HG02759 (cell line): ENCODE data around the gene TEKT2.

Experiments
- ATAC-seq: cut with Tn5 transposase; IDR thresholded peaks from one replicate; pipeline ENCODE4 v1.9.1; 2021; ENCODE audit warnings: mild to moderate bottlenecking, moderate library complexity; ENCODE audit not compliant: unreplicated experiment

The TEKT2 gene

DNA sequence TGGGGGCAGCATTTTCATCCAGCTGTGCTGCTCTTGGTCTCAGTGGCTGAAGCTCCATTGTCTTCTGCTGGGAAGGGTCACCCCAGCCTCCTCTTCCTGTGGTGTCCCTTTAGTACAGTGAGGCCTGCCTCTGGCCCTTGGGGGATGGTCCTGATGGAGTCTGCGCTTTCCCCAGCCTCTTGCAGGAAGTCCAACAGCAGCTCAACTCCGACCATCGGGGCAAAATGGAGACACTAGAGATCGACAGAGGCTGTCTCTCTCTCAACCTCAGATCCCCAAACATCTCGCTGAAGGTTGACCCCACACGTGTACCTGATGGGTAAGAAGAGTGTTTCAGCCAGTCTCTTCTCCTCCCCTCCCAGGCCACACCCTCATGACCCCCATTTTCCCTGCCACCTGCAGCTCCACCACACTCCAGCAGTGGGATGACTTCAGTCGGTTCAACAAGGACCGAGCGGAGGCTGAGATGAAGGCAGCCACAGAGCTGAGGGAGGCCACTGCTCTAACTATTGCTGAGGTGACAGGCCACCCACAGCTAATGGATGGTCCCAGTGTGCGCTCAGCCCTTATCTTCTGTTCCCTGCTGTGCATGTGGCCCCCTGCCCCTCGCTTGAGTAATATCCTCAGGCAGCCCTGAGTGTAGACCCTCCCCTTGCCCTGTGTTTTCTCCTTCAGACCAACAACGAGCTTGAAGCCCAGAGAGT lies 2.8 kb downstream of the TEKT2 start:
- ATAC-seq, result no peak

DNA sequence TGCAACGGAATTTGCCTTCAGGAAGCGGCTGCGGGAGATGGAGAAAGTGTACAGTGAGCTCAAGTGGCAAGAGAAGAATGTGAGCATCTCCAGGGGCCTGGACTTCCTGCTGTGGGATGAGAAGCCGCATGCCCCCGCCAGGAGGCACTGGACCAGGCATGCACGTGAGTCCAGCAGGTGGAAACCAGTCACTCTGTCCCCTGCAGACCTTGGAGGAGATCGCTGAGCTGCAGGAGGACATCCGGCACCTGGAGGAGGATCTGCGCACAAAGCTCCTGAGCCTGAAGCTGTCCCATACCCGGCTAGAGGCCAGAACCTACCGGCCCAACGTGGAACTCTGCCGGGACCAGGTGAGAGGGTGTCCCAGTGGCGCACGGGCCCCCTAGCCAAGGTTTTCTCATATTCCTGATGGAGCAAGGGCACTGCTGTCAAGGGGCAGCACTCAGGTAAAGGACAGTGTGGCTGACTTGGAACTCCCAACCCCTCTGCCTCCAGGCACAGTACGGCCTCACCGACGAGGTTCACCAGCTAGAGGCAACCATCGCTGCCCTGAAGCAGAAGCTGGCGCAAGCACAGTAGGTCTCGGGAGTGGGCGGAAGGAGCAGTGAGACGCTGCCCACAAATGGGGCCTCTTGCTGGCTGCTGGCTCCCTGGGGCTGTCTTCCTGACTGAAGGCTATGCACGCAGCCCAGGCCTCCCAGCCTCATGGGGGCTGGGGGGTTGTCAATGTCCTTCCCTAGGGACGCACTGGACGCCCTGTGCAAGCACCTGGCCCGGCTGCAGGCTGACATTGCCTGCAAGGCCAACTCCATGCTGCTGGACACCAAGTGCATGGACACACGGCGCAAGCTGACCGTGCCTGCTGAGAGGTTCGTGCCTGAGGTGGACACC lies 3.6 kb downstream of the TEKT2 start:
- ATAC-seq, result no peak

DNA sequence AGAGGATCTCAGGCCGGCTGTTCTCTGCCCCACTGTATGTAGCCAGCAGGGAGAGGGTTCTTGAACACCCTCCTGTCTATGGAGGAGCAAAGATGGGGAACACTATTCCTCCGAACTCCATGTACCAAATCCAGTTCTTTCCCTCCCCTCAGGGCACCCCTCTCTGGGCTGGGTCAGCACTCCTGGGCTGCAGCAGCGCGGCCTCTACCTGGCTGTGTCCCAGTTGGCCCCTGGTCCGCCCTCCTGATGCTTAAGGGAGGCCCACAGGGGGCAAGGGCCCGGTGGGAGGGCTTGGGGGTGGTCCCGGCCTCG lies 4.3 kb downstream of the TEKT2 start:
- no peak for ATAC-seq

DNA sequence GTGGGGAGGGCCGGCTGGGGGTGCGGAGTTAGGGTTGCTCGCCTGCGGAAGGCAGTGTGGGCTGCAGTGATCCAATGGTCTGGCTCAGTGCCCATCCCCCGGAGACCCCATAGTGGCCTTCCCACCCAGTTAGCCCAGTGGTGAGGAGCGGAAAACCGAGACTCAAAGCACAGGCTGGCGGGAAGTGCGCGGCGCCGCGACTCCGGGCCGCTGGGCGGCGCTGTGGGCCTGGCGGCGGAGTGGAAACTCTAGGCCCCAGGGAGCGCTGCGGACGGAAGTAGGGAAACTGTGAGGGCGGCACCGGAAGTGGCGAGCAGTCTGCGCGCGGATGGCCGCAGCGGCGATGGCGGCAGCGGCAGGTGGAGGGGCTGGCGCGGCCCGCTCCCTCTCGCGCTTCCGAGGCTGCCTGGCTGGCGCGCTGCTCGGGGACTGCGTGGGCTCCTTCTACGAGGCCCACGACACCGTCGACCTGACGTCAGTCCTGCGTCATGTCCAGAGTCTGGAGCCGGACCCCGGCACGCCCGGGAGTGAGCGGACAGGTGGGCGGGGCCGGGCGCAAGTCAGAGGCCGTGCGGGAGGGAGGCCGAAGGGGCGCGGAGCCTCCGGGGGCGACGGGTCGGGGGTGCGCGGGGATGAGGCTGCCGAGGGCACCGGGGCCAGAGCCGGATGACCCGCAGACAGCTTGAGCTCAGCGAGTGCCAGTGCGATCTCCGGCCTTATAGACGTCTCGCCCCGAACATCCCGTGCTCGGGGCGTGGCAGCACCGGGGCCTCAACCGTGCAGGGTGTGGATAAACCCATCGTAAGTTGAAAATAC lies 4.9 kb downstream of the TEKT2 start, which contains the start of gene ADPRS:
TSS of gene ADPRS (plus strand) at position 316 of the 816 bp plus-strand sequence. CDS start at position 329, 13 bp downstream.
- ATAC-seq, result peak; percentile 85

DNA sequence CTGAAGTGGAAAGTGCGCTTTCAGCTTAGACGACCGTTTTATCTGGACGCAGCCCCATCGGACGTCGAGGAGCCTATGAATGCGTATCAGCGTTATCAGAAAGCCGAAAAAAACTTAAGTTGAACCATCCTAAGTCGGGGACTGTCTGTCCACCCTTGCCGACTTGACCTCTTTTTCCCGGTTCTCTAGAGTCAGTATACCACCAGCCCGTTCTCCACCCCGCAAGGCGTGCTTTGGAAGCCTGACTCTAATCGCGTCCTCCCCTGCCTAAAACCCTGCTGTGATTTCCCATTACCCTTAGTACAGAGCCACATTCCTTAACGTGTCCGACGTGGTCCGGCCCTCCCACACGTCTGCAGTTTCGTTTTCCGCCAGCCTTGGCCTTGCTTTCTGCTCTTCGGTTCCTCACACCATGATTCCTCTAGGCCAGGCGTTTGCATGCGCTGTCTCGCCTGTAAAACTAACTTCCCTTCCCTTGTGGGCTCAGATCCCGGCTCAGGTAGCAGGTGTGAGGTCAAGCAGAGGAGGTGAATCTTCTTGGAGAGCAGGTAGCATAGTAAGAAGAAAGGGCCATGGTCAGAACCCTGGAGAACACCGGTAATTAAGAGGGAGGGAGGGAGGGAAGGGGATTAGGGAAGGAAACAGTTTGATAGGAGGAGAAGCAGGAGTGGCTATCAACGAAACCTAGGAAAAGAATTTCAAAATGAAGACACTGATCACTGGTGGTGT lies 5.7 kb downstream of the TEKT2 start:
- no peak for ATAC-seq

DNA sequence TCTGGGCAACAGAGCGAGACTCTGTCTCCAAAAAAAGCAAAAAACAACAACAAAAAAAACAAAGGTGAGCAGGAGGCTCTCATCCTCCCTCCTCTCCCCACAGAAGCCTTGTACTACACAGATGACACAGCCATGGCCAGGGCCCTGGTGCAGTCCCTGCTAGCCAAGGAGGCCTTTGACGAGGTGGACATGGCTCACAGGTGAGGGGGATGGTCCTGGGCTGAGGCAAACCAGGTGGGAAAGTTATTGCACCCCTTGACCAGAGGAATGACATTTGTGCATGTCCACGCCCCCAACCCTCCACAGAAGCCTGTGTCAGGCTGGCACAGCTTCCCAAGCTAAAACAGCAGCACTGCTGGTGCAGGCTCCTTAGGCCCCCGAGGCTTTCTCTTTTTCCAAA lies 7.2 kb downstream of the TEKT2 start:
- no peak for ATAC-seq

DNA sequence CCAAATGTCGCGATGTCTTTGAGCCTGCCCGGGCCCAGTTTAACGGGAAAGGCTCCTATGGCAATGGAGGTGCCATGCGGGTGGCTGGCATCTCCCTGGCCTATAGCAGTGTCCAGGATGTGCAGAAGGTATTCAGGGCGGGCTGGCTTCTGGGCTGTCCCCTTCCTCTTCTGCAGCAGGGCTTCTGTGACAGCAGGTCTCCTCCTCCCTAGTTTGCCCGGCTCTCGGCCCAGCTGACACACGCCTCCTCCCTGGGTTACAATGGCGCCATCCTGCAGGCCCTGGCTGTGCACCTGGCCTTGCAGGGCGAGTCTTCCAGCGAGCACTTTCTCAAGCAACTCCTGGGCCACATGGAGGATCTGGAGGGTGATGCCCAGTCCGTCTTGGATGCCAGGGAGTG lies 7.8 kb downstream of the TEKT2 start:
- no peak for ATAC-seq

DNA sequence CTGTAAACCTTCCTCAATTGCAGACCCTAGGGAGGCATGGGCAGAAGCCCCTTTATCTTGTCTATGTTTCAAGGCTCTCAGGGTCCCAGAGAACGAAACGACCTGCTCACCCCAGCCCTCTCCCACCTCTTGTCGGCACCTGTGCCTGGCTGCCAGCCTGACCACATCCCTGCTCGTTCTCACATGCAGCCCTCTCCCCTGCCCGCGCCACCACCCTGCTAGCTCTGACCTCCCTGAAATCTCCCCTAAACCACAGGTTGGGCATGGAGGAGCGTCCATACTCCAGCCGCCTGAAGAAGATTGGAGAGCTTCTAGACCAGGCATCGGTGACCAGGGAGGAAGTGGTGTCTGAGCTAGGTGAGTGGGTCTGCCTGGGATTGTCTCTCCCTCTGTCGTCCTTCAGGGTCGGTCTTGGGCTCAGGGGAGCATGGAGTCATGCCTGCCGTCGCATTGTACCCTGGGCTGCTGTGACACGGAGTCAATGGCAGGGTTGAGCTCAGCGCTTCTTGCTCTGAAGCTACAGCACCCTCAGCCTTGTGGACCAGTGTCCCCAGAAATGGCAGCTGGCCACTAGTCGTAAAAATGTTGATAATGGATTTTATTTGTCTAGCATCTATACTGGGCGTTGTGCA lies 8.4 kb downstream of the TEKT2 start:
- ATAC-seq, result no peak

DNA sequence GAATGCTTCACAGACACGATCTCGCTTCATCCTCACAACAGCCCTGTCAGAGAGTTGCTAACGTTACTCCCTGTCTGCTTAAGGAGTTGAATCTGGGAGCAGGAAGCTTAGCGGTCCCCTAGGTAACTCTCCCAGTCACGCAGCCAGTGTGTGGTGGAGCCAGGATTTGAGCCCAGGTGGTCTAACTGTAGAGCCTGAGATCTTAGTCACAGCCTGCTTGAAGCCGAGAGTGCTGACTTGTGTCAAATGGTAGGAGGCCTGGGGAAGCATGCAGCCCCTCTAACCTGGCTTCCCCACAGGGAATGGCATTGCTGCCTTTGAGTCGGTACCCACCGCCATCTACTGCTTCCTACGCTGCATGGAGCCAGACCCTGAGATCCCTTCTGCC lies 8.9 kb downstream of the TEKT2 start:
- no peak for ATAC-seq

DNA sequence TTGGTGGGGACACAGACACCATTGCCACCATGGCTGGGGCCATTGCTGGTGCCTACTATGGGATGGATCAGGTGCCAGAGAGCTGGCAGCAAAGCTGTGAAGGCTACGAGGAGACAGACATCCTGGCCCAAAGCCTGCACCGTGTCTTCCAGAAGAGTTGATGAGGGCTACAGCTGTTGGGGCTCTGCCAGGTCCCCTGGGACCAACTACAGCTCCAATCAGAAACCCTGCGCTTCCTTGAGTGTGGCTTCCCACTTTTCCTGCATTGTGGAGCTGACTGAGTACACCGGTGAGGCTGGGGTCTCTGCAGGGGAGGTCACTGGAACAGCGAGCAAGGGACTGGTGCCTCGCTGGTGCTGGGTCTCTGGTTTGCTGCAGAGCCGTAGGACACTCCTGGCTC lies 9.3 kb downstream of the TEKT2 start:
- ATAC-seq, result no peak

DNA sequence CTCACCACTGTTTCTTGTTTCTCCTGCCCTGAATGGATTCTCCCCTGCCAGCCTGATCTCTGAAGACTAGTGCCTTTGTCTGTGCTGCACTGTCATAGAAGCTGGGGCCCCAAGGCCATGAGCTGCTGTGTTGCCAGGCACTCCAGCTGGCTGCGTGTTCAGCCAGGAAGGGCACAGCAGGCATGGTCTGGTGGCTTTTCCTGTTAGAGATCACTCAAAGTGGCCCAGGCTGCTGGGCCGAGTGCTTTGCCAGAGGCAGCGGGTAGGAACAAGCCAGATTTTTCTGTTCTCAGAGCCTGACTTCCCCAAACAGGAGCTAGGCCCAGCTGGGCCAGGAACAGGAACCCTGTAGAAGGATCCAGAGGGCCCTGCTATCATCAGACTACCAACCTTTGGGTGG lies 10.0 kb downstream of the TEKT2 start:
- ATAC-seq, result no peak

DNA sequence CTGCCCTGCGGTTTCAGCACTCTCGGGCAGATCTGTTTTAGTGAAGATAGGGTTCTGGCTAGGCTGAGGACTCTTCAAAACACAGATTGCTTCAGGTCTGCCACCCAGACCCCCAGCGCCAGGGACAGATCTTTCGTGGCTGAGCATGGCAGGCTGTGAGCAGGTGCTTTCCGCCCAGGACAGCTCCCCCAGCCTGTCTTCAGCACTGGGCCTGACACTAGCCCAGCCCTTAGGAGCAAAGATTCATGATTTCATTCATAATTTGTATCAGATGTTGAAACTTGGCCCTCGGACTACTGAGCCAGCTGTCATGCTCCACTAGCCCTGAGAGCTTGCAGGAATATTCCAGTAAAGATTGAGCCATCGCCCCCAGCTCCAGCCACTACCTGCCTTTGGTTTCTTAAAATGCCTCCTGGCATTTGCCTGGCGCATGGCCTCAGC lies 10.7 kb downstream of the TEKT2 start:
- ATAC-seq, result no peak

DNA sequence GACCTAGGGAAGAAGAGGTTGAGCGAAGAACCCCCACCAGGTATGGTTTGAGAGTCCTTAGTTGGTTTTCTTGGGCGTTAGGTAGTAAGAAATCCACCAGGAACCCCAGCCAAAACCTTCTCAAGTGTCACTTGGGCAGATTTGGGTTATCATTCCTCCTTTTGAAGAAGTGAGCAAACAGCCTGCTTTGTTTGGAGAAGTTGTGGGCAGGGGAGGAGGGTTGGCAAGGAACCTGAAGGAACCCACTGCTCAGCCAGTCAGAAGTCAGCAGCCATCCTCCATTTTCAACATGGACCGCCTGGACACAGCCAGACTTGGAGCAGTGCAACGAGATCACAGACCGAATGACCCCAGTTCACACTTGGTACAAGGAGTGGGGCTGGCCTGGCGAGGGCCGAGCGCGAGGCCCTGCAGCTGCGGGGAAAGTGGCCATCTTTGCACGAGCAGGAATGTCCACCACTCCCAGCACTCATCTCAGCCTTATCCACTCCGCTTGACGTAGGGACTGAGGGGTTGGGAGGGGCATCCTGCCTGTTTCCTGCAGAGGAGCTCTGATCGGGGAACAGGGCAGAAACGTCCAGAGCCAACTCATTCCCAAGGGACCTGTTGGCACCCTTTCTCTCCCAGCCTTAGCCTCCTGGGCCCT lies 12.0 kb downstream of the TEKT2 start:
- no peak for ATAC-seq

DNA sequence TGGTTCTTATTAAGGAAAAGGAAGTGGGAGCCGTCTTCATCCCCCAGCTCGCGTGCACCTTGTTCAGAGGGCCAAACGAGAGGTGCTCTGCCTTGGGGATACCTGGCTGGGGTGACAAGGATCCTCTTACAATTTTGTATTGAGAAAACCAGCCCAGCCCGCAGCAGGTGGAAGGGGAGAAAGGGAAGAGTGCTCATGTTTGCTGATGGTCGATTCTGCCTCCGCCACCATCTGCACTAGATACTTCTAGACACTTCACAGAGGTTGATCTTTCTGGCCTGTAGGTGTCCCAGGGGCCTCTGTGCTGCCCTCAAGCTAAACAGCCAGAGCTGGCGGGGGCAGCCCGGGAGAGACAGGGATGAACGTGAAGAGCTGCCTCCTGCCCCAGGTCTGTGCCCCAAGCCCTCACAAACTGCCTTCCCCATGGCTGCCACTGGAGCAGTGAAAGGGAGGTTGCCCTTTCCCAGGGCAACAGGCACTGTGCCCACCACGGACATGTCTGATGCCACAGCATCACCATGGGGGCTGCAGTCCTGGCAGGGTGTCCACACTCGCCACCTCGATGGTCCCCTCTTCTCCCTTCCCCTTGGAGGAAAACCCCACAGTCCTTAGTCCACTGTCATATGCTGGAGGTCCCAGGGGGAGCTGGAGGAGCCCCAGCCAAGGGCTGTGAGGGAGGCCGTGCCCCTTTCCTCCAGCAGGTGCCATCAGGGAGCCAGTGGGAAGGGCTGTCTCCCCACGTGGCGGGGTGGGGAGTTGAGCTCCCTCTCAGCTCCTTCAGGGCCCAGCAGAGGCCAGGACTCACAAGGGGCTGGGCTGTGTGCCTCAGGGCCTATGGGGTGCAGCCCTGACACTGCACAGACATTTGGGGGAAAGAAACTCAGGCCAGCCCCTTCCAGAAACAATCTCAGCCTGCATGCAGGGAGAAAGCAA lies 12.9 kb downstream of the TEKT2 start:
- ATAC-seq, result no peak

DNA sequence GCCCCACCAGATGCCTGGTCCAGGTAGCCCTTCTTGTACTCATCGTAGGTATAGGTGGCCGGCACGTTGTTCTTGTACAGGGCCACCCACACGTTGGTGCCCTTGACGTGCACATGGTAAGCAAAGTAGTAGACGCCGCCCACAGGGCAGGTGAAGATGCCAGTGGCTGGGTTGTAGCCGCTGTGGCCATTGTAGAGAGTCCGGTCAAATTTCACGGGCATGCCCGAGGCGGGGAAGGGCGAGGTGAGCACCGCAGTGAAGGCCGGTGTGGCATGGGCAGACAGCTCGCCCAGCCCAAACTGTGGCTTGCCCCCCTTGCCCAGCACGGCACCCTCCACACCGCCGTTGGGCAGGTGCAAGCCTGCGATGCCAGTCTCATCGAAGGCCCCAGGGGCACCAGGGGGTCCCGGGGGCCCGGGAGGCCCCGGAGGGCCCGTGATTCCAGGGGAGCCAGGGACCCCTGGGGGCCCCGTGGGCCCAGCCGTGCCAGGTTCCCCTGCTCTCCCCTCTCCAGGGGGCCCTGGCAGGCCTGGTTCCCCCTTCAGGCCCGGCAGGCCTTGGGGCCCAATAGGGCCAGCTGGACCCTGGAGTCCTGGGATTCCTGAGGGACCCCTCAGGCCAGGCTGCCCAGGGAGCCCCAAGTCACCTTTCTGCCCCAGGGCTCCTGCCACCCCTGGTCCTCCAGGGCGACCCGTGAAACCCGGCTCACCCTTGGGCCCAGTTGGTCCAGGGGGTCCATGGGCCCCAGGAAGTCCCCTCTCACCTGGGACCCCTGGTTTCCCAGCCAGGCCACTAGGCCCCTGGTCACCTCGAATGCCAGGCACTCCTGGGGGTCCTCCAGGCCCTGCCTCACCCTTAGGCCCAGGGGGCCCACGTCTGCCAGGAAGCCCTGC lies 14.0 kb downstream of the TEKT2 start:
- ATAC-seq, result no peak

DNA sequence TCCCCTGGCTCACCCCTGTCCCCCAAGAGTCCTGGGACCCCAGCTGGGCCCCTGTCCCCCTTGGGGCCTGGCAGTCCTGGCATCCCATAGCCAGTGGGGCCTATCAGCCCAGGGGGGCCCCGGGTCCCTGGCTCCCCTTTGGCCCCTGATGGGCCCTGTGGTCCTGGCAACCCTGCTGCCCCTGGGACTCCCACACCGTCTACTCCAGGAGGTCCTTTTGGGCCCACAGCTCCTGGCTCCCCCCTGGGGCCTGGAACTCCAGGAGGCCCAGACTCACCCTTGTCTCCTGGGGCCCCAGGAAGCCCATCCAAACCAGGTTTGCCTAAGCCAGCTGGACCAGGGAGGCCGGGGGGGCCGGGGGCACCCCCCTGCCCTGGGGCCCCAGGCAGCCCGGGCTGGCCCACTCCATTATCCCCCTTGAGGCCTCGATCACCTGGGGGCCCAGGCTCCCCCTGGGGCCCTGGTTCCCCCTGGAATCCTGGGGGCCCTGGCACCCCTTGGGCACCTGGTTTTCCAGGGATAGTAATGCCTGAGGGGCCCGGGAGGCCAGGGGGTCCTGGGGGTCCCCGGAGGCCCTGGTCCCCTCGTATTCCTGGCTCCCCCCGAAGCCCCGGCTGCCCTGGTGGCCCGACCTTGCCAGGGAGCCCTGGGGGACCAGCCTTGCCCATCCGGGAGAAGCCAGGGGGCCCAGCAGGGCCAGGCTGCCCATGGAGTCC lies 14.9 kb downstream of the TEKT2 start:
- no peak for ATAC-seq

DNA sequence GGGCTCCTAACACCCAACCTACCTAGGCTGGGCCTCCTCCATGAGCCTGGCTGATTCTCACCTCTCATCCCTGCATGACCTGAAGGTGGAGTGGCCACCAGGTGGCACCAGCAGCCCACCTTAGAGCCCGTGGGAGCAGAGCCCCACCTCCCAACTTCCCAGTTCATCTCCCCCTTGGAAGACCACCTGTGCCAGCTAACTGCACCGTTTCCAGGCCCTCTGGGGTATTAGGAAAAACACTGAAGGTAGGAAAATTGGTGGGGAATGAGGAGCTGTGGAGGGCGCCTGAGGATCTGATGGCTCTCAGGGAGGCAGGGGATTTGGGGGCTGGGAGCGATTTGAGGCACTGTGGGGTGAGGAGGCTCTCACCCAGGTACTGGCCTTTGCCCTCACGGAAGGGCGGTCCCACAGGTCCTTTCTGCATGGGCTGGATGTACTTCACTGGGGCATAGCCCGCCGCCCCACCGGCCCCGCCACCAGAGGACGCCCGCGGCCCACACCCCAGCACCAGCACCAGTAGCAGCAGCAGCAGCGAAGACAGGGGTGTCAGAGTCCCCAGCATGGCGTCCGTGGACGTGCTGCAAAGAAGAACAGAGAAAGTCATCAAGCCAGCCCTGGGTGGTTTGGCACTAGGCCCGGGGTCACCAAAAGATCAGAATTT lies 15.9 kb downstream of the TEKT2 start:
- ATAC-seq, result peak; percentile 57
